Stimulated activated CD8-positive, alpha-beta memory T cell treated with anti-CD3 and anti-CD28 coated beads, Interleukin-7, amount 100 ng/mL, for 1 hour (primary cell): Measurements from ENCODE around the gene NUBPL.
"Not testable (repeated sequence)": the region's sequence is repeated elsewhere in the genome, so short reads cannot be mapped to it uniquely, and the experiment has no call there.

Experiments used
- DNase-seq, 2 donors: peaks; one replicate each; pipeline ENCODE4 v3.0.0-alpha.2; 2020; ENCODE audit warnings: low read depth in 2 of 2

NUBPL gene

GRCh38 chr14:31740688-31741087 lies 179.5 kb downstream of the NUBPL start:
- no peak for DNase-seq

GRCh38 chr14:31745741-31746140 lies 184.5 kb downstream of the NUBPL start:
- DNase-seq, result no peak

GRCh38 chr14:31746326-31746725 lies 185.1 kb downstream of the NUBPL start:
- DNase-seq, result no peak

GRCh38 chr14:31749275-31749674 lies 188.1 kb downstream of the NUBPL start:
- no peak for DNase-seq

- DNase-seq, result not testable (repeated sequence)
Observed at GRCh38 chr14:31751047-31751446, 189.8 kb downstream of the NUBPL start.

DNA sequence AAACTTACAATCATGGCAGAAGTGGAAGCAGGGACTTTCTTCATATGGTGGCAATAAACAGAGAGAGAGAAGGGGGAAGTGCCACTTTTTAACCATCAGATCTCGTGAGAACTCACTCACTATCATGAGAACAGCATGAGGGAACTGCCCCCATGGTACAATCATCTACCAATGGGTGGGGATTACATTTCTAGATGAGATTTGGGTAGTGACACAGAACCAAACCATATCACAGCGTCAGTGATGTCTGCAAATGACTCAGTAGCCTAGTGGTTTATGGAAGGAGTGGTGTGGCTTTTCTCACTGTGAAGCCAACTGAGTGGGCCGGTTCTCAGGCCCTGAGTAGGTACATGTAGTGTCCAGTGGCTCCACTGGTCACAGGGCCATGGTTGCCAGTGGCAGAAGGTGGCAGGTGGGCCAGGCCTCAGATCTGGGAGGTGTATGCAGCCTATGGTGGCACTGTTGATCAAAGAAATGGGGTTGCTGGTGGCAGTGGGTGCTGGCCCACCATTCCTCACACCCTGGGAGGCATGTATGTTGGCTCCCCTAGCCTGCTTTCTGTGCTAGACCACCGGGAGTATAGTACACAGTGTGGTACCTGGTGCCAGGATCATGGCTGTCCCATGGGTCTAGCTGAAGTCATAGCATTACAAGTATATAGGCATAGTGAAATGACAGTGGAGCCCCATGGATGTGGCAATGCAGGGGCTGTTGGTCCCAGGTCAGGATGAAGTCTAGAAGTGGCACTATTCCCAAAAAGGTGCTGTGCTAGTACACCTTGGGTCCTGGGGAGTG lies 191.9 kb downstream of the NUBPL start:
- no peak for DNase-seq

DNA sequence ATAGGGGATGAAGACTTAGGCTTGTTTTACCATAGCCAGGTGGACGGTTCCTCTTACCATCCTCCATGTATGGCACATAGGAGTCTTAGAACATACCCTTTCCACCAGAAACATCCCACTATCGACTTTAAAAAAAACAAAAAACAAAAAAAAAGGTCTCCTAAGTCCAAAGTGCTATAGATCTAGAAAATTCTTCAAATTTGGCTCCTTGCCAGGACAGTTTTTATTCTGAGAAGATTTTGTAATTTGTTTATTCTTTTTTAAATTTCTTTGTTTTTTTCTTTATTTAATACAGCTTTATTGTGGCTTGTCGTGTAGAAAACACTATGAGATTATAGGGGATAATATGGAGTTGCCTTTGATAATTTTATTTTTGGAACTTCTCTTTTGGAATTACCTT lies 197.7 kb downstream of the NUBPL start:
- no peak for DNase-seq

- no peak for DNase-seq
Observed at GRCh38 chr14:31760277-31760676, 199.1 kb downstream of the NUBPL start.

GRCh38 chr14:31761325-31761724 lies 200.1 kb downstream of the NUBPL start:
- no peak for DNase-seq

DNA sequence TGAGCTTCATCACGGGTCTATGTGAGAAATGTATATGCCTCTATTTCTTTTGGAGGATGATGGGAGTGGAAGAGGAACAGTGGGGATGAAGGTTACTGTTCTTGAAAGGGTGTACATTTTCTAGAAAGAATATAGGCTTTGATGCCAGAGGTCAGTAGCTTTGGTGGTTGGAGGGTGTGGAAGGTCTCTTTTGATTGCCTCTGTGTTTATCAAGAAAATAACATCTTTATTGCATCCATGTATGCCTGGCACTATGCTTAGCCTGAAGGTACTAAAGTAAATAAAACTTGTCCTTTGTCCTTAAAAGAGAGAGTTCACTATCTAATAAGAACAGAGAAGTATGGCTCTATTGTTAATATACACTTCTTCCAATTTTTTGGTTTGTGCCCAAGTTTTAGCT lies 201.8 kb downstream of the NUBPL start:
- no peak for DNase-seq

DNA sequence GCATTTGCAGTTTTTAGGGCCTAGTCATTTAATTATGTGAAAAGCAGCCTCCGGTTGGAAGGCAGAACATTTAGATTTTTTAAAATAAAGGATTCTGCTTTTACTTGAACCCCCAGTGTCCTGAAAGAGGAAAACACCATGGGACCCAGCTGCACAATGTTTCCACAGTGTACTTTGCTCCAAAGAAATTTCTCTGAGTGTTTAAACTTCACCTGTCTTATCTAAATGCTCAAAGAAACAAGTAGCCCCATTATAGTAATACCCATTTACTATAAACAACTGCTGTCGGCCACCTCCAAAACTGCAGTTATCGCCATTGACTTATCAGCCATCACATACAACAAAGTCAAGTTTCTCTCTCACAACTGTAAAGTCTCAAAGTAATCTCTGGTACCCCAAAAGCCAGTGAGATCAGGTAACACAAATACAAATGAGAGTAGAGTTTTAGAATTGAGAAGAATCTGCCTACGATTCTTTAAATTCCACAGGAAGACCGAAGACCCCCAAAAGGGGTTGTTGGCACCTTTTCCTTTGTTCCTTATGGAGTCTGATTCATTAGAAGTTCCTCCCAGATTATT lies 205.2 kb downstream of the NUBPL start:
- DNase-seq, result no peak

DNA sequence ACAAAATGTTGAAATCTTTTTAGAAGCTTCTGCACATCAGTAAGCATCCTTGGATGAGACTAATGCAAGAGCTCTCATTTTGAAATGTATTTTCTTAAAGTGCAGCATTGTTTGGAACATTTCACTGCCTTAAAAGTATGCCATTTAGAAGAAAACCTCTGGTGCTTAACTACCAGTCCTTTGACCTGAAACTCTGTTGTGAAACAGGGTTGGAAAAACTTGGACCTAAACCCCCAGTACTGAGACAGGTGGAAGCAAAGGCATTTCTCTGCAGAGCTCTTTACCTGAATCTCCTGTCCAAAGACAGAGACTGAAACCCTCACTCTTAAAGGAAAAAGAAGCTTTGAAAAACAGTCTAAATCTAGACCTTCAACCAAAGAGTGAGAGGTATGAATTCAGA lies 207.2 kb downstream of the NUBPL start:
- no peak for DNase-seq

- DNase-seq, result no peak
Observed at GRCh38 chr14:31770271-31770670, 209.1 kb downstream of the NUBPL start.

DNA sequence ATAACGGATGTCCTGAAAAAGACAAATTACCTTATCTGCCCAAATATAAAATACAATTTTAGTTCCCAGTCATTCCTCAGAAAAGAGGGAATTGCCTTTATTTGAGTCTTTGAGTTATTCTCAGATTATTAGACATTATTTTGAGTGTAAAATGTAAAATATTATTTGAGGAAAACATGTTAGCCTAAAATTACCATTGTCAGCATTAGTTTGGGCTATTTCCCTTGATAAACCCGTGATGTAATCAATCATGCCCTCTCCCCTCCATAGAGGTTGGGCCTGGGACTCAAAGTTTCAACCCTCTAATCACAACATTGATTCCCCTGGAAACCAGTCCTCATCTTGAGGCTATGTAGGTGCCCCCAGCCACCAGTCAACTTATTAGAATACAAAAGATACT lies 213.4 kb downstream of the NUBPL start:
- DNase-seq, result no peak

- DNase-seq, result no peak
Observed at GRCh38 chr14:31777312-31777711, 216.1 kb downstream of the NUBPL start.

DNA sequence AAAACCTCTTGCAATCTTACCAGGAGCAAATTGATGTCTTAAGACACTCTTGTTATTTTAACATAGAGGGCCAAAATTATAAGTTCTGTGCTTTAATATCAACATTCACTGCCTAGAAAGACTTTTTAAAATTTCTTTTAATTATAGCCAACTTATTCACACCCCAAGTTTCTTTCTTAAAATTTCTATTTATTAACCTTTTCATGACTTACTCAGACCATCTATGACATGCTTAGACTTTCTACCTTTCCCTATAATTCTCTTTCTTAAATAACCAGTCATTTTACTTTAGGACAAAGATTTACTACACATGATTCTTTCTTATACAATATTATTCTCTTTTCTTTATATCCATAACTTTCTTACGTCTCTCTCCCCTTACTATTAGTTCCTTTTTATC lies 220.4 kb downstream of the NUBPL start:
- no peak for DNase-seq

DNA sequence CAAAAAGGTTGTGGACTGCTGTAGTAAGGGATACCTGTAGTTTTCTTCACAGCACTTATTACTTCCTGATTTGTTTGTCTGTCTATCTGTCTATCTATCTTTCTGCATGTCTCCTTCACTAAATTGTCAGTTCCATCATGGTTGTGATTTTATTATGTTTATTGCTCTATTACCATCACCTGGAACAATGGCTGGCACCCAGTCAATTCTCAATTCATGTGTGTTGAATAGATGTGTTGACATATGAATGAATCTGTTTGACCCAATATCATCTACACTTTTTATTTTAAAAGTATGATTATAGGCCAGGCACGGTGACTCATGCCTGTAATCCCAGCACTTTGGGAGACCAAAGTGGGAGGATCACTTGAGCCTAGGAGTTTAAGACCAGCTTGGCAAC lies 224.4 kb downstream of the NUBPL start:
- DNase-seq, result no peak

DNA sequence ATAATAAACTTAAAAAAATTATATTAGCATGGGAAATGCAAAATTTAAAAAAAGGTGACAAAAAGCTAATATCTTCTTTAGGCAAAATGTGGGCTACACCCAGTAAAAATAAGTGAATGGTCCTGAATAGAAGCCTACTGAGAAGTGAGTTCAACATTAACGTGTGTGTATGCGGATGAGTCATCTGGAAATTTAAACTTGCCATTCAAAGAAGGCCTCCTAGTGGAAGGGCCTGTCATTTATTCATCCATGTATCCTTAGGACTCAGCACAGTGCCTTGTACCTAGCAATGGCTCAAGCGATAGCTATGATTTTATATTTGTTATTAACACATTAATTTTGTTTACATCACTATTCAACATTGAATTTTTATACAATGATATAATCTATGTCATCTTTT lies 226.2 kb downstream of the NUBPL start:
- no peak for DNase-seq

GRCh38 chr14:31788340-31788739 lies 227.1 kb downstream of the NUBPL start:
- no peak for DNase-seq

- no peak for DNase-seq
Observed at GRCh38 chr14:31792726-31793125, 231.5 kb downstream of the NUBPL start.

DNA sequence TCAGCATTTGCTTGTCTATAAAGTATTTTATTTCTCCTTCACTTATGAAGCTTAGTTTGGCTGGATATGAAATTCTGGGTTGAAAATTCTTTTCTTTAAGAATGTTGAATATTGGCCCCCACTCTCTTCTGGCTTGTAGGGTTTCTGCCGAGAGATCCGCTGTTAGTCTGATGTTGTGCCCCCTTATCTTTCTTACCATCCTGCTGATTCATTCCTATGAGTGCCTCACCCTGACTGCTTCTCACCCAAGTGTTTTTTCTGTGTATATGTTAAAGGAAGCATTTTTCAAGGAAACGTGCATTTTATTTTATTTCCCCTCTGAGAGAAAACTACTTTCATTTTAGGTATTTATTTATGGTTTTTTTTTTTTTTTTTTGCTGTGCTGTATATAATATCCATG lies 236.7 kb downstream of the NUBPL start:
- DNase-seq, result not testable (repeated sequence)

DNA sequence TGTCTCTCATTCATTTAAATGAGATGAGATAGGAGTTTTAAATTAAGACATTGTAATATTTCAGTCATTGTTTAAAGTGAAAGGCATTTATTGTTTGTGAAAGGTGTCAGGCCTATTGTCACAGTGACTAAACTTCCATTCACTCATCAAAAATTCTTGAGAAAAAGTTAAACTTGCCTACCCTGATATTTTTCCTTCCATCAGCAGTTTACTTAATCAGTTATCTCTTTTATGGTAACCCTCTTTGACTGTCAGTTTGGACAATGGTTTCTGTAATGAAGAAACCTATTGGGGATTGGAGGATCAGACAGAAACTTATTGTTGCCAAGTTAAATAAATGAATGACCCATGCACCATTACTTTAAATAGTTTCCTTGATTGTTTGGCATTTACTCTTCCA lies 241.6 kb downstream of the NUBPL start:
- no peak for DNase-seq

DNA sequence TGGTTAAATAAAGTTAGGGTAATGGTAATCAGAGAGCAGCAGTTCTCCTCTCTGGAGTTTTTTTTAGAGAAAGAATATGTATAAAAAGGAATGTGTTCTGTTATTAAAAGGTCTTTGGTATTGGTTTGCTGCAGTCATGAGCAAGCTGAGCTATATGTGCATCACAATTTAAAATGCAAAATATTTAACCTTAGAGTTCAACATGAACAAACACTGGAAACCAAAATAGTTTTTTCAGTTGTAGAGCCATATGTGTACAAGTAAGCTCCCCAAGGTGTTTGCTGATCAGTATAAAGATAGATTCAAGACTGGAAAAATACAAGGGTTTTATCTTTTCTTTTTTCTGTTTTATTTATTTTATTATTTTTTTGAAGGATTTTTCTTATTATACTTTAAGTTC lies 245.0 kb downstream of the NUBPL start:
- DNase-seq, result no peak
